Measurements from ENCODE around the gene CES4A.
A peak's percentile ranks its signal among the peaks of the same experiment; 100 is the strongest.

CES4A gene

DNA sequence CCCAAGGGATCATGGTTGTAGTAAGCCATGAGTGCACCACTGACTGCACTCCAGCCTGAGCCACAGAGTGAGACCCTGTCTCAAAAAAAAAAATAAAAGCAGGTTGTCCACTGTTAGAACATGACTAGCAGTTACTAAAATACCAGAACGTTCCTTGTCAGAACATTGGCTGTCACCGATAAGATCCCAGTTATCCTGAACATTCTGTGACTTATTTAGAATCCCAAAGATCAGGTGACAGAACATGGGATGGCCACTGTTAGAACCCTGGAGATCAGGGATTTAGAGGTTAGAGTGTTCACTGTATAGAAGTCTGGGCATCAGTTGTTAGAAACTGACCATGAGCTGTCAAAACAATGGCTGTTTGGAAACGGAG lies 8.6 kb downstream of the CES4A start:
- DNase-seq (ENCODE audit: low spot score): no peak
- TF ChIP-seq, protein P1, sequence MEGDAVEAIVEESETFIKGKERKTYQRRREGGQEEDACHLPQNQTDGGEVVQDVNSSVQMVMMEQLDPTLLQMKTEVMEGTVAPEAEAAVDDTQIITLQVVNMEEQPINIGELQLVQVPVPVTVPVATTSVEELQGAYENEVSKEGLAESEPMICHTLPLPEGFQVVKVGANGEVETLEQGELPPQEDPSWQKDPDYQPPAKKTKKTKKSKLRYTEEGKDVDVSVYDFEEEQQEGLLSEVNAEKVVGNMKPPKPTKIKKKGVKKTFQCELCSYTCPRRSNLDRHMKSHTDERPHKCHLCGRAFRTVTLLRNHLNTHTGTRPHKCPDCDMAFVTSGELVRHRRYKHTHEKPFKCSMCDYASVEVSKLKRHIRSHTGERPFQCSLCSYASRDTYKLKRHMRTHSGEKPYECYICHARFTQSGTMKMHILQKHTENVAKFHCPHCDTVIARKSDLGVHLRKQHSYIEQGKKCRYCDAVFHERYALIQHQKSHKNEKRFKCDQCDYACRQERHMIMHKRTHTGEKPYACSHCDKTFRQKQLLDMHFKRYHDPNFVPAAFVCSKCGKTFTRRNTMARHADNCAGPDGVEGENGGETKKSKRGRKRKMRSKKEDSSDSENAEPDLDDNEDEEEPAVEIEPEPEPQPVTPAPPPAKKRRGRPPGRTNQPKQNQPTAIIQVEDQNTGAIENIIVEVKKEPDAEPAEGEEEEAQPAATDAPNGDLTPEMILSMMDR (IDR thresholded peaks at IDR 0.05; ENCODE audit: extremely low read depth, missing control alignments): no peak

DNA sequence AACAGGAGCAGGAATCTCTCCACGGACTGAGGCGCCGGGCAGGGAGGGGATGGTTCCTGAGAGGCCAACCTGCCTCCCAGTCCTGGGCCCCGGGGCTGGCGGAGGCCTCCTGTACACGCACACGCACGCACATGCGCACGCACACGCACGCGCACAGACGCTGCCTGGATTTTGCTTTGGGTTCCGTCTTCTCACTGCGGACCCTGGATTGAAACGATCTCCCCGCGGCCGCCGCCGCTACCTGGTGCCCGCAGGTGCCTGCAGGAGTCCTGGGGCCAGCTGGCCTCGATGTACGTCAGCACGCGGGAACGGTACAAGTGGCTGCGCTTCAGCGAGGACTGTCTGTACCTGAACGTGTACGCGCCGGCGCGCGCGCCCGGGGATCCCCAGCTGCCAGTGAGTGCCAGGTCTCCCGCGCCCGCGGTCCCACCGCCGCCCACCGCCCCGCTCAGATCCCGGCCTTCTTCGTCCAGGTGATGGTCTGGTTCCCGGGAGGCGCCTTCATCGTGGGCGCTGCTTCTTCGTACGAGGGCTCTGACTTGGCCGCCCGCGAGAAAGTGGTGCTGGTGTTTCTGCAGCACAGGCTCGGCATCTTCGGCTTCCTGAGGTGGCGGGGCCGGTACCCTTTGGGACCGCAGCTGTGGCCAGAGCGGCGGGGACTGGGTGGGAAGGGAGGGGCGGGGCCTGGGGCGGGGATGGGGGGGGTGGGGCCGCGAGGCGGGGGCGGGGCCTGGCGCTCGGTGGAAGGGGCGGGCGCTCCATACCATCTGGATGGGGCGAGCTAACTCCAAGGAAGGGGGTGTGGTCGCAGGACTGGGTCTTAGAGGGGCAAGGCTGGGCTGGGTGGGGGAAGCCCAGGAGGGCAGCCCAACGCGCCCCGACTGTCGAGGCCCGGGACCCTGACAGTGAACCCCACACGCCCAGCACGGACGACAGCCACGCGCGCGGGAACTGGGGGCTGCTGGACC lies 12.3 kb downstream of the CES4A start:
- peak; percentile 86 for DNase-seq (ENCODE audit: low spot score)
- TF ChIP-seq, protein P1 (IDR thresholded peaks at IDR 0.05; ENCODE audit: extremely low read depth, missing control alignments): no peak

DNA sequence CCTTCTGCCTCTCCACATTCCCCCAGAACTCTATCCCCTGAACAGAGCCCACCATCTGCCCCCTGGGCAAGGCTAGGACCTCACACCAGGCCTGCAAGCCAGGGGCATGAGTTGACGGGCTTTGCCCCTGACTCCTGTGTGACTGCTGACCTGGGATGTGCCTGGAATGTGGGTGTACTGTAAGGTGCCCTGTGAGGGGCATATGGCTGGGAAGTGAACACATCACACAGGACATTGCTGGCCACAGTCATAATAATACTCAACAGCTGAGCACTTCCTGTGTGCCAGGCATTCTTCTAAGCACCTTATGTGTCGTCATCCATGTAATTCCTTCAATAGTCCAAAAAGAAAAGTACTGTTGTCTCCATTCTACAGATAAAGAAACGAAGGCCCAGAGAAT lies 13.3 kb downstream of the CES4A start:
- TF ChIP-seq, protein P1 (IDR thresholded peaks at IDR 0.05; ENCODE audit: extremely low read depth, missing control alignments): no peak
- DNase-seq (ENCODE audit: low spot score): no peak

DNA sequence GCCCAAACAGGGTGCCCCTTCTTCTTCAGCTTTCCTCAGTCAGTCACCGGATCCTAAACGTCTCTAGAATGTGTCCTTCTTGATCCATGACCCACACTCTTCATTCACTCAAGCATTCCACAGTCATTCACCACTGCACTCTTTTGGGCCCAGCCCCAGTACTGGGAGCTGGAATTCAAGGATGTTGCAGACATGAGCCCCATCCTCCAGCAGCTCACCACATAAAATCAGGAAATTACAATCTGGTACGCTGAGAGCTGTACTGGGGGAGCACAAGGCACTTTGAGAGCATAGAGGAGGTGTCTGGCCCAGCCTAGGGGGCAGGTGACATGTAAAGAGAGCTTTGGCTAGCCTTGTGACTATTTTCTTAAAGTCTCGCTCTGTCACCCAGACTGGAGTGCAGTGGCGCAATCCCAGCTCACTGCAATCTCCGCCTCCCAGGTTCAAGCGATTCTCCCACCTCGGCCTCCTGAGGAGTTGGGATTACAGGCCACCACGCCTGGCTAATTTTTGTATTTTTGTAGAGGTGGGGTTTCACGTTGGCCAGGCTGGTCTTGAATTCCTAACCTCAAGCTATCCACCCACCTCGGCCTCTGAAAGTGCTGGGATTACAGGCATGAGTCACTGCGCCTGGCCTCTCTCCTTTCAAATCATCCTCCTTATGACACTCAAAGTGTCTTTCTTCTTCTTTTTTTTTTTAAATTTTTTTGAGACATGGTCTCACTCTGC lies 18.7 kb downstream of the CES4A start:
- no peak for DNase-seq (ENCODE audit: low spot score)
- TF ChIP-seq, protein P1 (IDR thresholded peaks at IDR 0.05; ENCODE audit: extremely low read depth, missing control alignments): no peak

DNA sequence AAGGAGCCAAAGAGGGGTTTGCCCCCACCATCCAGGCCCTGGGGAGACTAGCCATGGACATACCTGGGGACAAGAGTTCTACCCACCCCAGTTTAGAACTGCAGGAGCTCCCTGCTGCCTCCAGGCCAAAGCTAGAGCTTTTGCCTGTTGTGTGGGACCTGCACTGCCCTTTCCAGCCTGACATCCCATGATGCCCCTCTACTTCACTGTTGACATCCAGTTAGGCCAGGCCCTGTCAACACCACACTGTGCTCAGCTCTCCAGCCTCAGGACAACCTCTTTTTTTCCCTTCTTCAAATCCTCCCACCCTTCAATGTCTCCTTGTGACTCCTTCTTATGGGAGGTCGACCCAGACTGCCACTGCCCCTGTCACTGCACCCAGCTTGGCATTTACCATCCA lies 20.8 kb downstream of the CES4A start:
- TF ChIP-seq, protein P1 (IDR thresholded peaks at IDR 0.05; ENCODE audit: extremely low read depth, missing control alignments): no peak
- no peak for DNase-seq (ENCODE audit: low spot score)

DNA sequence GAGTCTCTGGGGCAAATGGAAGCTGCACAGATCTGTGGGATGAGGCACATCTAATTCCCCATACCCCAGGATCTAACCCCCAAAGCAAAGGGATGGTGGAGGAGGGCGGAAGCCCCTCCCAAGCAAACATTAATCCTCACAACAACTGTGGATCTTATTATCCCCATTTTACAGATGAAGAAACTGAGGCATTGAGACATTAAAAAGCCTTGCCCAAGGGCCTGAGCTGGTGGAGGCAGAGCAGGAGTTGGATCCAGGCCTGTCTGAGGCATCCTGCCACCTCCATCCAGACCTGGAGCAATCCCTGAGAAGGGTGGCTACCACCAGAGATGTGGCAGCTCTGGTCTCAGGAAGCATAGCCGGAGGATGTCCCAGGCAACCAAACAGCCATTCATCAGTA lies 22.9 kb downstream of the CES4A start:
- no peak for DNase-seq (ENCODE audit: low spot score)
- TF ChIP-seq, protein P1 (IDR thresholded peaks at IDR 0.05; ENCODE audit: extremely low read depth, missing control alignments): no peak

DNA sequence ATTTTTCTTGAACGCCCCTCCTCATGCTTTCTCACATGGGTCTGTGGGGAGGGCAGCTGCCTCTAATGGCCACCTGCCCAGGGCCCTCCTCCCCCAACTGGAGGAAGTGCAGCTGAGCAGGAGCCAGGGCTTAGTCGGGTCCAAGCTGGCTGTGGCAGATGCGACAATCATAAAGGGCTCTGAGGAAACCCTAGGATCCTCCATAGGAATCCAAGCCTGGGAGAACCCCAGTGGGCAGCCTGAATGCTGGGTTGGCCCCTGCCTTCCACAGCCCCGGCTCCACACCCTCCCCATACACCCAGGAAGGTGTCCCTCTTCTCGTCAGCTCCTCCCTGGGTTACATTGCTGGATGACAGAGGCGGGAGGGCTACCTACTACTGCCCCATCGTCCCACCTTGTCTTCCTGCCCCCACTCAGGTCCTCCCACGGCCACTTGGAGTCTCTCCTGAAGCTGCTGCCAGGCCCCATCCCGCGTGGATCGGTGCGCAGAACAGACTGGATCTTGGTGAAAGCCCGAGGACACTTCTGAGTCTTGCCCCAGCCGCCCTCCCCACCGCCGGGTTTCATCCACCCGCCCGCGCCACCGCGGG lies 24.9 kb downstream of the CES4A start:
- TF ChIP-seq, protein P1 (IDR thresholded peaks at IDR 0.05; ENCODE audit: extremely low read depth, missing control alignments): no peak
- DNase-seq (ENCODE audit: low spot score): no peak

All from GM20000 (cell line).